ENCODE data around the gene PTH1R. TPM values are rescaled to one million over a fixed set of nuclear protein-coding genes. Genes with fewer than 3 reads are reported as not detected.

The PTH1R gene
- total and polyA plus RNA-seq, 10 of the 15 experiments (the other 5 are each of a cell fraction or from before 2014, with no cell fraction given), result not detected

GRCh38 chr3:46890132-46890531 is 12.6 kb downstream of the PTH1R start:
- no peak for ATAC-seq
- CTCF ChIA-PET, result interaction anchor here (1.2 to 2.6 kb wide), 2 partner anchors 22 to 24 kb away, joined by 3 to 8 read pairs; no protein-coding TSS in a partner anchor
- no peak overlapping the region for H2AFZ ChIP-seq (ENCODE audit: control insufficient read depth, low read depth, low read length)

More at GRCh38 chr3:46890132-46890531, 12.6 kb downstream of the PTH1R start:
- Histone ChIP-seq H3K4me2 (ENCODE audit: control insufficient read depth, insufficient read depth) (no peak overlapping the region), H3K4me1 (ENCODE audit: control insufficient read depth, insufficient read depth, low read length) (no peaks in the 10 kb centered on the region; the same call in 1 of the 2 replicates), H4K20me1 (ENCODE audit: control insufficient read depth, insufficient read depth) (peaks cover 3% of the 10 kb centered on the region; the same call in 1 of the 2 replicates), H3K36me3 (ENCODE audit: control insufficient read depth in 2 of 2, insufficient read depth in 2 of 2, low read length in 1 of 2) (no peaks in the 10 kb centered on the region), H3K27me3 (replicated peaks in 1 of 2; ENCODE audit: control insufficient read depth in 2 of 2, insufficient read depth in 2 of 2, low read length in 1 of 2) (peaks cover 2 to 3% of the 10 kb centered on the region in 2 experiments; a peak in 3 of 4 replicates), H3K9me3 (replicated peaks; ENCODE audit: control insufficient read depth, insufficient read depth, low read length) (no peaks in the 10 kb centered on the region), H3K9ac (ENCODE audit: control insufficient read depth, insufficient read depth, low read length) (no peak overlapping the region), H3K4me3 (no peak overlapping the region), H3K79me2 (ENCODE audit: control insufficient read depth, insufficient read depth, low read length) (no peaks in the 10 kb centered on the region), H3K27ac (ENCODE audit: control insufficient read depth, insufficient read depth) (no peak overlapping the region)
- no TSS peak for BruUV-seq (replicated peaks)
- ChIA-PET POLR2A (no interaction called here), SMC1A (ENCODE audit: uncharacterized antibody, unreplicated experiment) (interaction anchor here (1.0 kb wide), 1 partner anchor 19 kb away, joined by 3 read pairs; no protein-coding TSS in a partner anchor), RAD21 (ENCODE audit: unreplicated experiment) (interaction anchor here (1.3 kb wide), 1 partner anchor 23 kb away, joined by 4 read pairs; no protein-coding TSS in a partner anchor)
- DNase-seq (ENCODE audit: low read depth, low spot score) (no peak), FAIRE-seq (no peak)
- intact Hi-C loops (cut with micrococcal nuclease; ENCODE audit: unreplicated experiment) (no loop called here), in situ Hi-C loops (cut with MboI) (no loop called here)
- 35% methylated on average over 1 of the region's 1 CpG for WGBS (ENCODE audit: insufficient coverage, insufficient replicate concordance, low lambda C conversion rate, missing lambda C conversion rate)
- TF ChIP-seq DPF2 (IDR thresholded peaks at IDR 0.05) (no peak), ZNF687 (IDR thresholded peaks at IDR 0.05) (no peak), ETV6 (conservative IDR thresholded peaks at IDR 0.05 in 1 of 2, IDR thresholded peaks at IDR 0.05 in 1 of 2; ENCODE audit: borderline replicate concordance in 1 of 2, low read depth in 1 of 2) (no peak), FOS (IDR thresholded peaks at IDR 0.05; ENCODE audit: borderline replicate concordance, extremely low read depth, insufficient read length) (no peak), PKNOX1 (IDR thresholded peaks at IDR 0.05) (no peak), YY1 (IDR thresholded peaks at IDR 0.05; ENCODE audit: low read depth, low read length) (no peak), EZH2 (IDR thresholded peaks at IDR 0.05; ENCODE audit: borderline replicate concordance, control insufficient read depth, low read depth, low read length) (no peak), ZNF622 (IDR thresholded peaks at IDR 0.05) (no peak), POU2F2 (IDR thresholded peaks at IDR 0.05; ENCODE audit: borderline replicate concordance, low read depth, low read length) (no peak)

All from GM12878 (cell line).